ENCODE data around the gene LDB2.
A peak's percentile ranks its signal among the peaks of the same experiment; 100 is the strongest.

LDB2 gene

DNA sequence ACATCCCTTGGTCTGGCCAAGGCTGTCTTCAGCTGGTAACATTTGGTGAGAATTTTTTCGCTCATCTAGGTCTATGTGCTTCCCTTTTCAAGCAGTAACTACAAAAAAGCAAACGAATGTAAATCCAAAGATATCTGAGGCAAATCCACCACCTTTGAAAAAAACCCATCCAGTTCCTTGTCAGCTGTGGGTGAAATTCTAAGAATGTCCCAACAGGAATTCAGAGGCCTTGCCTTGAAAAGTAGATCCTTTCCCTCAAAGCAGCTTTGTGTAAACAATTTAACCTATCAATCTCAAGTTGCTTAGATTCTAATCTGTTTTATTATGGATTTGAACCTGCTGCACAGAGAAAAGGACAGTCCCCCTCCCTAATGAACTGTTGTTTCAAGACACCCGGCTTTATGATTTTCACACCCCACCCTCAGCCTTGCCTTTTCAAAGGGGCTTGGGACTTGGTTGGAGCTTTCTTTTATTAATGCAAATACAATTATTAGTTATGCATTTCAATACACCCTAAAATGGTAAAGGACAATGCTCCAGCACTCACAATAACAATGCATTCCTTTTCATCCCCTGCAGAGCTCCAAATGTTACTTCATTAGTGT, 166.6 kb downstream of the LDB2 start:
- TF ChIP-seq POLR2A (IDR thresholded peaks at IDR 0.05; ENCODE audit: low read length) (no peak), GATA1 (IDR thresholded peaks at IDR 0.05; ENCODE audit: low read depth, low read length) (no peak)
- DNase-seq: no peak

- no peak for DNase-seq
- TF ChIP-seq POLR2A (IDR thresholded peaks at IDR 0.05; ENCODE audit: low read length) (no peak), GATA1 (IDR thresholded peaks at IDR 0.05; ENCODE audit: low read depth, low read length) (no peak)
Observed at GRCh38 chr4:16730522-16731205, 167.8 kb downstream of the LDB2 start.

DNA sequence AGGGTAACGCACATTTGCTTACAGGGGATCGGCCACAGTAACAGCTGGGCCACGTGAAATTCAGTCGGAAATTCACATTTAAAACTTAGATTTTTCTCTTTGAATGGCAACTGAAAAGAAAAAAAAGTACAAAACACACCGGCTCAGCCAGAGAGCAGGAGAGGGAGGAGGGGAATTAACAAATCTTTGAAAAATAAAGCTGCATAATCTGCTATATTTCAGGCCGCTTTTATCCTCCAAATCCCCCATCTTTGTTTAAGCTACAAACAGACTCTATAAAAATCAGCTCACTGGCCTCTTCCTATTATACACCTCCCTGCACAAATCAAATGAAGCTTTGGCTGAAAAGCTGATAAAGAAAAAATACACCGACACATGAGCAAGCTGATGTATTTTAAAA, 169.1 kb downstream of the LDB2 start:
- no peak for TF ChIP-seq POLR2A (IDR thresholded peaks at IDR 0.05; ENCODE audit: low read length)
- TF ChIP-seq GATA1 (IDR thresholded peaks at IDR 0.05; ENCODE audit: low read depth, low read length): no peak
- no peak for DNase-seq

GRCh38 chr4:16728849-16729248, 169.6 kb downstream of the LDB2 start:
- TF ChIP-seq GATA1 (IDR thresholded peaks at IDR 0.05; ENCODE audit: low read depth, low read length): no peak
- TF ChIP-seq POLR2A (IDR thresholded peaks at IDR 0.05; ENCODE audit: low read length): no peak
- DNase-seq: no peak

GRCh38 chr4:16728111-16728510, 170.3 kb downstream of the LDB2 start:
- TF ChIP-seq GATA1 (IDR thresholded peaks at IDR 0.05; ENCODE audit: low read depth, low read length): no peak
- TF ChIP-seq POLR2A (IDR thresholded peaks at IDR 0.05; ENCODE audit: low read length): no peak
- no peak for DNase-seq

GRCh38 chr4:16727218-16727617, 171.2 kb downstream of the LDB2 start:
- TF ChIP-seq POLR2A (IDR thresholded peaks at IDR 0.05; ENCODE audit: low read length) (no peak), GATA1 (IDR thresholded peaks at IDR 0.05; ENCODE audit: low read depth, low read length) (no peak)
- DNase-seq: no peak

DNA sequence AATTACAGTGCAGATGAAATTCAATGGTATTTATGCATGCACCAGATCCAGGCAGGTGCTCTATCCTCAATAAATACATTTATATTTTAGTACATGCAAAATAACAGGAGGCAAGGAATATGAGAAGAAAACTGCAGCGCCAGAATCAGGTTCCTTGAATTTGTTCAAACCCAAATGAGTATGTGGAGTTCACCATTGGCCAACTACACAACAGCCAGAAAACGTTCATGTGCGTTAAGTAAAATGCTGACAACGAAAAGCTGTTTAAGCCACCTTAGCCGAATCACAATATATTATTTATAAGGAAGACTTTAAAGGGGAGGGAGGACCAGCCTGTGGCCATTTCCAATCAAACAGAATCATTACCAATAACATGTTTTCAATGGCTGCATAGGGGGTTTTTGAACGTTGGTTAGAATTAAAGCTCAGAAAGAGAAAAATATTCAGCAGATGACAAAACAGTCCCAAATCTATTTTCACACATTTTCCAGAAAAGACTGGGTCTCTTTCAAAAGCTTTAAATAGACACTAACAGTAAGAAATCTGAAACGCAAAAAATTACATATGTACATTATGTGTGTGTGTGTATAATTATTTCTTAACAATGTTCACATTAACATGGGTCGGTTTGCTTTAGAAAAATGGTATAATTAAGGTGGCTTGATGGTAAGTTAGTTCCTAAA, 171.9 kb downstream of the LDB2 start:
- TF ChIP-seq GATA1 (IDR thresholded peaks at IDR 0.05; ENCODE audit: low read depth, low read length): no peak
- no peak for TF ChIP-seq POLR2A (IDR thresholded peaks at IDR 0.05; ENCODE audit: low read length)
- DNase-seq: no peak

GRCh38 chr4:16725252-16725651, 173.2 kb downstream of the LDB2 start:
- no peak for DNase-seq
- TF ChIP-seq POLR2A (IDR thresholded peaks at IDR 0.05; ENCODE audit: low read length) (no peak), GATA1 (IDR thresholded peaks at IDR 0.05; ENCODE audit: low read depth, low read length) (no peak)

DNA sequence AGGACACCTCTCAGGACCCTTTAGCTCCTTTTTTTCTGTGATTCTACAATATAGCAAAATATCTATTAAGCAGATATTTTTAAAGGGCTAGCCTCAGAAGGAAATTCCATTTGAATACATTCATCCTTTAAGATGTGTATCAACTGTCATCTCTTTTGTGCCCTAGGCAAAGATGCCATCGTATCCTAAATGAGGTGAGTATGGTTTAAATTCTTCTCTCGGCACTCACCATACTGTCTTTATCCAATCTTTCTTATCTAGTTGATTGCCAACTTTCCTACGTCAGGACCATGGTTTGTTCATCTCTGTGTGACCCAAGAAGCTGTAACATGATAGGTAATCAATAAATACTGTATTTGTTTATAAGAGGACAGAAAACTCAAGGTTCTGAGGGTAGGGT, 176.0 kb downstream of the LDB2 start:
- no peak for TF ChIP-seq POLR2A (IDR thresholded peaks at IDR 0.05; ENCODE audit: low read length)
- TF ChIP-seq GATA1 (IDR thresholded peaks at IDR 0.05; ENCODE audit: low read depth, low read length): no peak
- no peak for DNase-seq

- DNase-seq: peak; percentile 31 to 47
- TF ChIP-seq POLR2A (IDR thresholded peaks at IDR 0.05; ENCODE audit: low read length) (no peak), GATA1 (IDR thresholded peaks at IDR 0.05; ENCODE audit: low read depth, low read length) (no peak)
Observed at GRCh38 chr4:16721613-16722291, 176.7 kb downstream of the LDB2 start.

- TF ChIP-seq GATA1 (IDR thresholded peaks at IDR 0.05; ENCODE audit: low read depth, low read length): no peak
- no peak for TF ChIP-seq POLR2A (IDR thresholded peaks at IDR 0.05; ENCODE audit: low read length)
- DNase-seq: no peak
Observed at GRCh38 chr4:16720761-16721160, 177.7 kb downstream of the LDB2 start.

- no peak for TF ChIP-seq GATA1 (IDR thresholded peaks at IDR 0.05; ENCODE audit: low read depth, low read length)
- no peak for TF ChIP-seq POLR2A (IDR thresholded peaks at IDR 0.05; ENCODE audit: low read length)
- no peak for DNase-seq
Observed at GRCh38 chr4:16717266-16717970, 181.0 kb downstream of the LDB2 start.

DNA sequence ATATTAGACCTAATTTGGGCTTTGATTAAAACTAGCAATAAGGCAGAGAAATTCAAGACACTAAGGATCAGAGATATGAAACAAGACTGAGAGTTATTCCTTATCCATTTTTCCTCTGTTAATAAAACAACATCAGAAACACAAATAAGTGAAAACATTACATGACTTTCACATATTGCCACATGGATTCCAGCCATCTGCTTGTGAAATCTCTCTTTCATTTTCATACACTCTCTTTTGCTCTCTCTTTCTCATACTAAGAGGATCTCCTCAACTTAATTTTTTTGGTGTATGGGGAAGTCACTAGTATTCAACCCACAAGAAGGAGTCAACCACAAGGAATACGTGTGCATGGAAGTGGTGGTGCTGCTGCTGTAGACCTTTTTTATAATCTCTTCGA, 183.0 kb downstream of the LDB2 start:
- DNase-seq: no peak
- TF ChIP-seq GATA1 (IDR thresholded peaks at IDR 0.05; ENCODE audit: low read depth, low read length) (no peak), POLR2A (IDR thresholded peaks at IDR 0.05; ENCODE audit: low read length) (no peak)

GRCh38 chr4:16714191-16714590, 184.3 kb downstream of the LDB2 start:
- DNase-seq: no peak
- TF ChIP-seq POLR2A (IDR thresholded peaks at IDR 0.05; ENCODE audit: low read length) (no peak), GATA1 (IDR thresholded peaks at IDR 0.05; ENCODE audit: low read depth, low read length) (no peak)

All from erythroblast (primary cell).